GM12892 (cell line): ENCODE results near the gene DNAH11.

Experiments used
- POLR2A ChIP-seq: IDR thresholded peaks from 2 replicates; pipeline ENCODE4 v1.6.1; 2011; ENCODE audit warnings: low read depth, low read length, control low read depth
- POLR2AphosphoS5 ChIP-seq: IDR thresholded peaks from 2 replicates; pipeline ENCODE4 v1.6.1; 2011; ENCODE audit warnings: low read depth, low read length, control low read depth
- TAF1 ChIP-seq: IDR thresholded peaks from 2 replicates; pipeline ENCODE4 v1.6.1; 2011; ENCODE audit warnings: low read depth, mild to moderate bottlenecking, control low read depth, low read length, borderline replicate concordance

GRCh38 chr7:21653623-21654022 lies 110.8 kb downstream of the DNAH11 start:
- TF ChIP-seq POLR2A: no peak
- TF ChIP-seq POLR2AphosphoS5: no peak
- no peak for TF ChIP-seq TAF1
